ENCODE data around the gene AMDHD1.

AMDHD1 gene

GRCh38 chr12:95984682-95985081, 41.6 kb downstream of the AMDHD1 start:
- FAIRE-seq (no peak), DNase-seq (ENCODE audit: insufficient read length) (no peak)
- TF ChIP-seq POLR2AphosphoS5 (IDR thresholded peaks at IDR 0.05; ENCODE audit: low read depth, low read length) (no peak), TAF1 (IDR thresholded peaks at IDR 0.05; ENCODE audit: borderline replicate concordance, low read depth, low read length) (no peak), POLR2A (IDR thresholded peaks at IDR 0.05; ENCODE audit: low read depth, low read length) (no peak)

GRCh38 chr12:95986635-95987570, 43.8 kb downstream of the AMDHD1 start:
- FAIRE-seq, result no peak
- no peak for TF ChIP-seq POLR2A (IDR thresholded peaks at IDR 0.05; ENCODE audit: low read depth, low read length)
- TF ChIP-seq TAF1 (IDR thresholded peaks at IDR 0.05; ENCODE audit: borderline replicate concordance, low read depth, low read length), result no peak
- TF ChIP-seq POLR2AphosphoS5 (IDR thresholded peaks at IDR 0.05; ENCODE audit: low read depth, low read length), result no peak
- DNase-seq (ENCODE audit: insufficient read length), result no peak

- FAIRE-seq (no peak), DNase-seq (ENCODE audit: insufficient read length) (no peak)
- TF ChIP-seq POLR2A (IDR thresholded peaks at IDR 0.05; ENCODE audit: low read depth, low read length) (no peak), TAF1 (IDR thresholded peaks at IDR 0.05; ENCODE audit: borderline replicate concordance, low read depth, low read length) (no peak), POLR2AphosphoS5 (IDR thresholded peaks at IDR 0.05; ENCODE audit: low read depth, low read length) (no peak)
Observed at GRCh38 chr12:95988506-95989275, 45.6 kb downstream of the AMDHD1 start.

- DNase-seq (ENCODE audit: insufficient read length) (no peak), FAIRE-seq (no peak)
- TF ChIP-seq TAF1 (IDR thresholded peaks at IDR 0.05; ENCODE audit: borderline replicate concordance, low read depth, low read length) (no peak), POLR2AphosphoS5 (IDR thresholded peaks at IDR 0.05; ENCODE audit: low read depth, low read length) (no peak), POLR2A (IDR thresholded peaks at IDR 0.05; ENCODE audit: low read depth, low read length) (no peak)
Observed at GRCh38 chr12:95989504-95990123, 46.5 kb downstream of the AMDHD1 start.

GRCh38 chr12:95990136-95990535, 47.0 kb downstream of the AMDHD1 start:
- FAIRE-seq (no peak), DNase-seq (ENCODE audit: insufficient read length) (no peak)
- TF ChIP-seq POLR2A (IDR thresholded peaks at IDR 0.05; ENCODE audit: low read depth, low read length) (no peak), TAF1 (IDR thresholded peaks at IDR 0.05; ENCODE audit: borderline replicate concordance, low read depth, low read length) (no peak), POLR2AphosphoS5 (IDR thresholded peaks at IDR 0.05; ENCODE audit: low read depth, low read length) (no peak)

DNA sequence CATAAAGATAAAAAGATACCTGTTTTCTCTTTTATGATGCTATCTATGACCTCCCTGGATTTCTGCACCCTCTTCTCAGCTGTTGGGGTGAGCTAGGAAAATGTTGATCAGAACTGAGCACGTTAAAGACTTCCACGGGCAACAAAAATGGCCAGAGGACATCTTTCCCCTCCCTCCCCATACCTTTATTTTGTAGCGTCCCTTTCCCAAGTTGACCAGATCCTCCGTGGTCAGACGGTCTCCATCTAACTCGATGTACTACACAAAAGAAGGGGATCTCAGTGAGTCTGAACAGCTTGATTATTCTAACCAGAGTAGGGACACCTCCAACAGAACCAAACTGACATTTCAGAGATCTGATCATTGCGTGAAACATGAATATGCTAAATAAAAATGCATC, 50.8 kb downstream of the AMDHD1 start:
- FAIRE-seq, result no peak
- TF ChIP-seq POLR2A (IDR thresholded peaks at IDR 0.05; ENCODE audit: low read depth, low read length) (no peak), POLR2AphosphoS5 (IDR thresholded peaks at IDR 0.05; ENCODE audit: low read depth, low read length) (no peak), TAF1 (IDR thresholded peaks at IDR 0.05; ENCODE audit: borderline replicate concordance, low read depth, low read length) (no peak)

DNA sequence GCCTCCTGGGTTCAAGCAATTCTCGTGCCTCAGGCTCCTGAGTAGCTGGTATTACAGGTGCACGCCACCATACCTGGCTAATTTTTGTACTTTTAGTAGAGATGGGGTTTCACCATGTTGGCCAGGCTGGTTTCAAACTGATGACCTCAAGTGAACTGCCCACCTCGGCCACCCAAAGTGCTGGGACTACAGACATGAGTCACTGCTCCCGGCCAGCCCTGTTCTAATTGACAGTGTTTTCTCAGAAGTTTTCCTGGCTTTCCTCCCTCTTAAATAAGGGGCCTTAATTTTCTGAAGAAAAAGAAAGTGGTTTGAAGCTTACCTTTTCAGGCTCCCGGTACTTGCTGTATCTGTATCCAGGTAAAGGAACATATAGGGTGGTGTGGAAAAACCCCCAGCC, 51.3 kb downstream of the AMDHD1 start:
- DNase-seq (ENCODE audit: insufficient read length) (no peak), FAIRE-seq (no peak)
- TF ChIP-seq TAF1 (IDR thresholded peaks at IDR 0.05; ENCODE audit: borderline replicate concordance, low read depth, low read length) (no peak), POLR2AphosphoS5 (IDR thresholded peaks at IDR 0.05; ENCODE audit: low read depth, low read length) (no peak), POLR2A (IDR thresholded peaks at IDR 0.05; ENCODE audit: low read depth, low read length) (no peak)

More for the DNA sequence above, 50.8 kb downstream of the AMDHD1 start:
- DNase-seq (ENCODE audit: insufficient read length), result no peak

- FAIRE-seq, result no peak
- DNase-seq (ENCODE audit: insufficient read length), result no peak
- TF ChIP-seq POLR2A (IDR thresholded peaks at IDR 0.05; ENCODE audit: low read depth, low read length), result no peak
- no peak for TF ChIP-seq TAF1 (IDR thresholded peaks at IDR 0.05; ENCODE audit: borderline replicate concordance, low read depth, low read length)
- TF ChIP-seq POLR2AphosphoS5 (IDR thresholded peaks at IDR 0.05; ENCODE audit: low read depth, low read length), result no peak
Observed at GRCh38 chr12:95995238-95996031, 52.3 kb downstream of the AMDHD1 start.

- no peak for FAIRE-seq
- TF ChIP-seq TAF1 (IDR thresholded peaks at IDR 0.05; ENCODE audit: borderline replicate concordance, low read depth, low read length) (no peak), POLR2AphosphoS5 (IDR thresholded peaks at IDR 0.05; ENCODE audit: low read depth, low read length) (no peak), POLR2A (IDR thresholded peaks at IDR 0.05; ENCODE audit: low read depth, low read length) (no peak)
- DNase-seq (ENCODE audit: insufficient read length), result no peak
Observed at GRCh38 chr12:95996034-95996658, 53.0 kb downstream of the AMDHD1 start, which contains the start of gene HAL. Gene HAL (minus strand): TSS chr12:95996344. CDS start chr12:95995910, 434 bp downstream.

- FAIRE-seq (no peak), DNase-seq (ENCODE audit: insufficient read length) (no peak)
- TF ChIP-seq POLR2A (IDR thresholded peaks at IDR 0.05; ENCODE audit: low read depth, low read length), result no peak
- TF ChIP-seq POLR2AphosphoS5 (IDR thresholded peaks at IDR 0.05; ENCODE audit: low read depth, low read length), result no peak
- no peak for TF ChIP-seq TAF1 (IDR thresholded peaks at IDR 0.05; ENCODE audit: borderline replicate concordance, low read depth, low read length)
Observed at GRCh38 chr12:95997276-95997675, 54.1 kb downstream of the AMDHD1 start.

All from GM12892 (cell line).